Measurements from ENCODE around the gene NAT10.

Gene NAT10

DNA sequence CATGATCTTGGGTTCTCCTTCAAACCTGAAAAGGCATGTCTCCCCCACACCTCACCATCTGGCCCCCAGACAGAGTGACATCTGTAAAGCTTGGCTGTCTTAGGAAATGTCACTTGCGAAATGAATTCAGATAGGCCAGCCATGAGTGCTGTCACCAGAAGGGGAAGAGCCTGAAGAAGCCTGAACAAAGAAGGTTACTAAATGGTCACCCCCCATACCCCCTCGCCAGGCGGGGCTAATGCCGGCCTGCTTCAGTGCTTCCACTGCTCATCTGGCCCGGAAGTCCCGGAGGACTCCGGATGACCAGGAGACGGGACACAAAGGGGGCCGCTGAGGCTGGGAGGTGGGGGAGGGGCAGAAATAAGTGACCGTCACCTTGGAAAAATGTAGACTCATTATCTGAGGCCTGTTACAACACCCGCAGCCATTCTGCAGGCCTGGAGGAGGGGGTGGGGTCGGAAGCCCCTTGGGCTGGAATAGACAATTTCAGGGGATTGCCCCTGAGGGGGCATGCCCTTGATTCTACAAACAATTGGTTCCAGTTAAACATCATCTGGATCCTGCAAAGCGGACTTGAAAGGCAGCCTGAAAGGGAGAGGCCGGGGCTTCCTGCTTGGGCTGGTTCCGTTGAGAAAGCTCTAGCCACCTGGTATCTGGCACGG, 43.2 kb downstream of the NAT10 start:
- no peak for DNase-seq (ENCODE audit: extremely low read depth, insufficient read length)
- H3K4me3 ChIP-seq (replicated peaks; ENCODE audit: low read depth, low read length): no peak overlapping the region
- TF ChIP-seq, protein P1, sequence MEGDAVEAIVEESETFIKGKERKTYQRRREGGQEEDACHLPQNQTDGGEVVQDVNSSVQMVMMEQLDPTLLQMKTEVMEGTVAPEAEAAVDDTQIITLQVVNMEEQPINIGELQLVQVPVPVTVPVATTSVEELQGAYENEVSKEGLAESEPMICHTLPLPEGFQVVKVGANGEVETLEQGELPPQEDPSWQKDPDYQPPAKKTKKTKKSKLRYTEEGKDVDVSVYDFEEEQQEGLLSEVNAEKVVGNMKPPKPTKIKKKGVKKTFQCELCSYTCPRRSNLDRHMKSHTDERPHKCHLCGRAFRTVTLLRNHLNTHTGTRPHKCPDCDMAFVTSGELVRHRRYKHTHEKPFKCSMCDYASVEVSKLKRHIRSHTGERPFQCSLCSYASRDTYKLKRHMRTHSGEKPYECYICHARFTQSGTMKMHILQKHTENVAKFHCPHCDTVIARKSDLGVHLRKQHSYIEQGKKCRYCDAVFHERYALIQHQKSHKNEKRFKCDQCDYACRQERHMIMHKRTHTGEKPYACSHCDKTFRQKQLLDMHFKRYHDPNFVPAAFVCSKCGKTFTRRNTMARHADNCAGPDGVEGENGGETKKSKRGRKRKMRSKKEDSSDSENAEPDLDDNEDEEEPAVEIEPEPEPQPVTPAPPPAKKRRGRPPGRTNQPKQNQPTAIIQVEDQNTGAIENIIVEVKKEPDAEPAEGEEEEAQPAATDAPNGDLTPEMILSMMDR (IDR thresholded peaks at IDR 0.05; ENCODE audit: insufficient read depth, low read length, poor library complexity, severe bottlenecking): no peak
- H3K27me3 ChIP-seq (replicated peaks; ENCODE audit: control insufficient read depth, insufficient read depth, low read length): no peaks in the 10 kb centered on the region
- H3K36me3 ChIP-seq (ENCODE audit: control insufficient read depth, insufficient read depth, low read length): peaks cover 43% of the 10 kb centered on the region

DNA sequence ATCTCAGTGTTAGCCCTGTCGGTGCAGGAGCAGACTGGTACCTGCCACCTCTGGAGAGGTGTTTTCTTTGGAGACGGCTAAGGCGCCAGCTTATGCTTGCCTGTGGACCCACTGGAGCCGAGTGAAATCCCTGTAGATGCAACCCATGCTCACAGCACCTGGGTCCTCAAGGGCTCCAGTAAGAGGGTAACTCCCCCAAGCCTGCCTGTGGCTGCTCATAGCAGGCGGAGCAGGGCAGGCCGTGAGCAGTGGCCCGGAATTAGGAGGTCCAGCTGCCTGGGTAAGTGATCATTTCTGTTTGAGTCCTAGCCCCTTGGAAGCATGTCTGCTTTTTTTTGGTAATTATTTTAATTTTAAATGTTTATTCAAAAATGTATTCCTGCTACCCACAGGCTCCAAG, 43.8 kb downstream of the NAT10 start:
- TF ChIP-seq, protein P1 (IDR thresholded peaks at IDR 0.05; ENCODE audit: insufficient read depth, low read length, poor library complexity, severe bottlenecking): no peak
- no peaks in the 10 kb centered on the region for H3K27me3 ChIP-seq (replicated peaks; ENCODE audit: control insufficient read depth, insufficient read depth, low read length)
- no peak for DNase-seq (ENCODE audit: extremely low read depth, insufficient read length)
- no peak overlapping the region for H3K4me3 ChIP-seq (replicated peaks; ENCODE audit: low read depth, low read length)
- H3K36me3 ChIP-seq (ENCODE audit: control insufficient read depth, insufficient read depth, low read length): peaks cover 43% of the 10 kb centered on the region

DNA sequence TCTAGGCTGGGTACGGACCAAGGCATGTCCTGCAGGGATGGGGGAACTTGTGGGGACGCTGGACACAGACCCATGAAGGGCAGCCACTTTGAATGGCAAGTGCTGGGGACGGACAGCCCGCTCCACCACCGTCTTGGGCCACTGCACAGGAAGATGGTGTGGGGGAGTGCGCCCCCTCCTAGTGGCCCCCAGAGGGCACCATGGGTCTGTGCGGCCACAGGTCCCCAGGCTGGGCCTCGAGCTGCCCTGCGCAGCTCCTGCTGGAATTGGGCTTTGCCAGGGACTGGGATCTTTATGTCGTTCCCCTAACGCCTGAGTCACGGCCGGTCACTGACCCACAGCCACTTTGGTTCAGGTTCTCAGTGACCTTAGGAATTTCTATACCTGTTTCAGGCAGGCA, 44.4 kb downstream of the NAT10 start:
- no peak for DNase-seq (ENCODE audit: extremely low read depth, insufficient read length)
- Histone ChIP-seq H3K36me3 (ENCODE audit: control insufficient read depth, insufficient read depth, low read length) (peaks cover 45% of the 10 kb centered on the region), H3K27me3 (replicated peaks; ENCODE audit: control insufficient read depth, insufficient read depth, low read length) (no peaks in the 10 kb centered on the region), H3K4me3 (replicated peaks; ENCODE audit: low read depth, low read length) (no peak overlapping the region)
- TF ChIP-seq, protein P1 (IDR thresholded peaks at IDR 0.05; ENCODE audit: insufficient read depth, low read length, poor library complexity, severe bottlenecking): peak; percentile 44

- Histone ChIP-seq H3K36me3 (ENCODE audit: control insufficient read depth, insufficient read depth, low read length) (peaks cover 50% of the 10 kb centered on the region), H3K4me3 (replicated peaks; ENCODE audit: low read depth, low read length) (no peak overlapping the region), H3K27me3 (replicated peaks; ENCODE audit: control insufficient read depth, insufficient read depth, low read length) (no peaks in the 10 kb centered on the region)
- DNase-seq (ENCODE audit: extremely low read depth, insufficient read length): no peak
- TF ChIP-seq, protein P1 (IDR thresholded peaks at IDR 0.05; ENCODE audit: insufficient read depth, low read length, poor library complexity, severe bottlenecking): no peak
Observed at GRCh38 chr11:34150494-34151151, 45.2 kb downstream of the NAT10 start.

DNA sequence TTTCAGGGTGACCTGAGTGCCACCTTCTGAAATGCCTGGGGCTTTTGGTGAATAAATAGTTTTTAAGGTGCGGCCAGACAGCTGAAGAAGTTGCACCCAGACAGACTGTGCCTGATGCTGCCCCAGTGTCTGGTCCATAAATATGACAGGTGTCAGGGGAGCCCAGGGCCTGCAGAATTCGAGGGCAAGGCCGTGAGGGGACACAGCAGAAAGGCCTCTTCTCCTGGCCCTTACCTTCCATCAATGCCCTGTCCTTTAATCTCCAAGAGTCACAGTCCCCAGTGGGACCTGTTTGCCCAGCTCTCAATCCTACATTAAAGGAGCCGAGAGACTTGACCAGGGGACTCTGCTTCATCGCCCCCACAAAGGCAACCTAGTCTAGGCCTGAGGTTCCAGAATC, 45.7 kb downstream of the NAT10 start:
- Histone ChIP-seq H3K27me3 (replicated peaks; ENCODE audit: control insufficient read depth, insufficient read depth, low read length) (no peaks in the 10 kb centered on the region), H3K36me3 (ENCODE audit: control insufficient read depth, insufficient read depth, low read length) (peaks cover 52% of the 10 kb centered on the region), H3K4me3 (replicated peaks; ENCODE audit: low read depth, low read length) (no peak overlapping the region)
- TF ChIP-seq, protein P1 (IDR thresholded peaks at IDR 0.05; ENCODE audit: insufficient read depth, low read length, poor library complexity, severe bottlenecking): no peak
- no peak for DNase-seq (ENCODE audit: extremely low read depth, insufficient read length)
